K562 (cell line): ENCODE results near the gene MOB1B. TPM values are rescaled to one million over a fixed set of nuclear protein-coding genes. Genes with fewer than 3 reads are reported as not detected.
A peak's percentile ranks its signal among the peaks of the same experiment; 100 is the strongest.

Source experiments
- ATAC-seq: fragments of 200-7000 bp; cut with Tn5 transposase; 3 replicates; pipeline ENCODE4 v1.9.1; 2020; ENCODE audit warnings: moderate library complexity
- BruUV-seq: library from RNA; stranded (reverse); fragments of 400-500 nt; replicated peaks from 2 replicates; lab custom pipeline; 2021; lab: Mats Ljungman, UMichigan
- CTCF ChIA-PET: fragments of 300-600 bp; formaldehyde crosslinking; extraction: SDS; loops from one replicate; lab custom pipeline; 2021; ENCODE audit warnings: low intra/inter-chr PET ratio; lab: Yijun Ruan, JAX
- POLR2A ChIA-PET: fragments of 300-600, 350-650 bp; sonication (Branson Sonifier 250); formaldehyde crosslinking; extraction: SDS; loops from one replicate; lab custom pipeline; 2021; ENCODE audit warnings: antibody characterized with exemption, inconsistent platforms; lab: Yijun Ruan, JAX
- DNase-seq, 4 experiments: peaks; one replicate each; pipeline versions ENCODE4 v3.0.0 to v3.0.0-alpha.2; 2011 to 2018; ENCODE audit warnings: low spot score in 3 of 4, mixed read lengths in 3 of 4; ENCODE audit errors: extremely low read depth in 1 of 4
- FAIRE-seq: peaks from 2 replicates; lab custom pipeline; 2011; peaks lifted over from hg19 to GRCh38; lab: Jason Lieb, UNC
- H2AFZ ChIP-seq: 2 replicates; pipeline ENCODE4 v1.6.0; 2011; ENCODE audit warnings: low read depth, low read length, control low read depth, inconsistent platforms
- H3K27ac ChIP-seq: fragments of 200-600 bp; 3 replicates; pipeline ENCODE4 v1.8.0; 2011; ENCODE audit warnings: low read depth, mild to moderate bottlenecking, control low read depth, inconsistent platforms, low read length, moderate library complexity, mixed read lengths; ENCODE audit errors: extremely low read depth
- H3K27me3 ChIP-seq, 2 experiments: fragments of 300-600 bp in 1 of 2; 2 replicates in 1 of 2; 3 replicates in 1 of 2; pipeline versions ENCODE4 v1.6.0 to v1.8.0; 2011; ENCODE audit warnings: inconsistent platforms in 2 of 2, low read length in 2 of 2, mild to moderate bottlenecking in 1 of 2, mixed read lengths in 1 of 2, moderate library complexity in 1 of 2; ENCODE audit not compliant: control insufficient read depth in 2 of 2, insufficient read depth in 2 of 2
- H3K36me3 ChIP-seq: fragments of 300-600 bp; 3 replicates; pipeline ENCODE4 v1.8.0; 2011; ENCODE audit warnings: mild to moderate bottlenecking, low read length, inconsistent platforms; ENCODE audit not compliant: control insufficient read depth, insufficient read depth
- H3K4me1 ChIP-seq, 2 experiments: fragments of 200-600 bp in 1 of 2; replicated peaks in 1 of 2; 2 replicates in 1 of 2; 3 replicates in 1 of 2; pipeline versions ENCODE4 v1.5.1 to v1.8.0; 2011; ENCODE audit warnings: inconsistent platforms in 2 of 2, low read length in 2 of 2, mild to moderate bottlenecking in 1 of 2, mixed read lengths in 1 of 2, moderate library complexity in 1 of 2; ENCODE audit not compliant: control insufficient read depth in 2 of 2, insufficient read depth in 2 of 2
- H3K4me2 ChIP-seq: 2 replicates; pipeline ENCODE4 v1.6.1; 2011; ENCODE audit warnings: low read length, control low read depth, inconsistent platforms, mixed read lengths; ENCODE audit not compliant: insufficient read depth
- H3K4me3 ChIP-seq: fragments of 200-600 bp; sonication (generic), shearing (Covaris generic); 2 replicates; pipeline ENCODE4 v1.5.1; 2016; ENCODE audit warnings: control low read depth, inconsistent platforms
- H3K79me2 ChIP-seq: fragments of 200-600 bp; 3 replicates; pipeline ENCODE4 v1.8.0; 2011; ENCODE audit warnings: low read length, inconsistent platforms; ENCODE audit not compliant: control insufficient read depth, insufficient read depth
- H3K9ac ChIP-seq, 2 experiments: 2 replicates each; pipeline versions ENCODE4 v1.6.0 to v1.6.1; 2011; ENCODE audit warnings: low read depth in 2 of 2, low read length in 2 of 2, control low read depth in 1 of 2, inconsistent platforms in 1 of 2, mild to moderate bottlenecking in 1 of 2, mixed read lengths in 1 of 2; ENCODE audit not compliant: insufficient read depth in 1 of 2
- H3K9me1 ChIP-seq: one replicate; pipeline ENCODE4 v1.6.0; 2011; ENCODE audit warnings: inconsistent platforms, mild to moderate bottlenecking, low read length, moderate library complexity; ENCODE audit not compliant: control insufficient read depth, insufficient read depth
- H3K9me3 ChIP-seq: replicated peaks from 2 replicates; pipeline ENCODE4 v1.5.1; 2011; ENCODE audit warnings: low read depth, low read length, inconsistent platforms; ENCODE audit not compliant: control insufficient read depth, insufficient read depth
- H4K20me1 ChIP-seq: replicated peaks from 2 replicates; pipeline ENCODE4 v1.6.1; 2011; ENCODE audit warnings: low read length, inconsistent platforms, mixed read lengths; ENCODE audit not compliant: control insufficient read depth, insufficient read depth
- KLF1 ChIP-seq: fragments of 450-650 bp; IDR thresholded peaks from 2 replicates; pipeline ENCODE4 v1.6.1; 2016; ENCODE audit warnings: missing genetic modification characterization, missing compliant biosample characterization
- WGBS: fragments of 100-300 bp; shearing (Covaris generic); methylation state at CpG from one replicate; pipeline ENCODE4 v1.1.6; 2016; ENCODE audit warnings: low coverage, mixed read lengths; ENCODE audit not compliant: insufficient coverage; ENCODE audit errors: missing lambda C conversion rate; 5-methylcytosine and 5-hydroxymethylcytosine counted together
- in situ Hi-C: fragments of 300-500 bp; cut with MboI; formaldehyde crosslinking; loops from 4 replicates; pipeline ENCODE4 v1.15.0; 2018; ENCODE audit warnings: inconsistent platforms, mixed read lengths
- intact Hi-C: fragments of 100-400 bp; cut with micrococcal nuclease; formaldehyde crosslinking; loops from 2 replicates; pipeline ENCODE4 v1.14.2; 2022
- polyA plus RNA-seq, 8 experiments: library from polyadenylated mRNA; depleted of rRNA in 4 of 8; stranded (reverse) in 5 of 8; unstranded in 3 of 8; fragments of >200 nt; fragmentation: Nextera tagmentation in 2 of 8; fragmentation: Illumina TruSeq in 1 of 8; extraction: Ambion mirVana in 2 of 8; extraction: Trizol in 1 of 8; gene quantifications; 2 replicates each; pipeline versions ENCODE4 v1.2.1 to v1.2.3, GENCODE V29; 2011 to 2014; ENCODE audit warnings: inconsistent platforms in 1 of 8, missing spikeins in 1 of 8
- total RNA-seq, 7 experiments: library from RNA; depleted of rRNA in 6 of 7; stranded (reverse); fragments of >200 nt in 6 of 7; fragmentation: Illumina TruSeq in 2 of 7; extraction: Trizol in 2 of 7; gene quantifications; 2 replicates each; pipeline versions ENCODE4 v1.2.1 to v1.2.3, GENCODE V29; 2011 to 2021; ENCODE audit warnings: low replicate concordance in 1 of 7
- TF ChIP-seq, protein P1 (sequence below): sonication (generic); formaldehyde crosslinking; IDR thresholded peaks from 2 replicates; pipeline ENCODE4 v1.8.0; 2022; ENCODE audit warnings: missing genetic modification reagents, mild to moderate bottlenecking, borderline replicate concordance

Gene MOB1B
- total and polyA plus RNA-seq, 9 of the 15 experiments (the other 6 are each of a cell fraction or from before 2014, with no cell fraction given): 8.4 to 37.8 (median 19.0) TPM

DNA sequence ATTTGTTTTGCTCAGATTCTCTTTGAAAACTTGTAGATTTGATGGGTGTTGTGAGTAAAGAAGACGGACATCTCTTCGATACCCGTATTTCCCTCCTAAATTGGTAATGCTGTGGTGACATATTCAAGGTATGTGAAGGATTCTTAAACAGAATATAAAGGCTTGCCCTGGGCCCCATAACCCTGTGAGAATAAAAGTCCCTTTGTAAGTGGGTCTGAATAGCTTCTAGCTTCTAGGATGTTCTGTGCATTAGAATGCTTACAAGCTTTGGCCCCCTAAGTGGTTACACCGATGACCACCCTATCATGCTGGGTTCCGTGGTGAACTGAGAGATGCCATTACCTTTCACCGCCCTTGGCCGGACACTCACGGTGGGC, 574 bp upstream of the MOB1B start:
- ATAC-seq (no peak), FAIRE-seq (no peak), DNase-seq (no peak)
- H3K9ac ChIP-seq: peak overlapping the region; percentile 95 to 97
- H3K4me3 ChIP-seq: peak overlapping the region; percentile 82
- peak overlapping the region; percentile 98 for H3K4me2 ChIP-seq
- H3K4me1 ChIP-seq: peaks cover 22 to 25% of the 10 kb centered on the region in 2 experiments; a peak in 4 of 5 replicates
- TSS peak; percentile 90 for BruUV-seq
- POLR2A ChIA-PET: interaction anchor here (0.6 to 2.3 kb wide), 8 partner anchors 10 to 284 kb away, joined by 3 to 16 read pairs (median 3); partner anchors contain the start of gene DCK
- in situ Hi-C loops: loop anchor here (25.0 kb wide), 1 partner anchor 1386 kb away; no protein-coding TSS in a partner anchor
- H2AFZ ChIP-seq: peak overlapping the region; percentile 98
- CTCF ChIA-PET: no interaction called here
- WGBS: 31% methylated on average over 8 of the region's 8 CpGs
- intact Hi-C loops: loop anchor here (5.0 kb wide), 3 partner anchors 36 to 194 kb away; no protein-coding TSS in a partner anchor
- peaks cover 47% of the 10 kb centered on the region for H3K79me2 ChIP-seq
- H3K27me3 ChIP-seq: no peaks in the 10 kb centered on the region
- H3K36me3 ChIP-seq: peaks cover 21% of the 10 kb centered on the region
- no peaks in the 10 kb centered on the region for H3K9me1 ChIP-seq
- TF ChIP-seq KLF1 (tag): no peak
- TF ChIP-seq, protein P1, sequence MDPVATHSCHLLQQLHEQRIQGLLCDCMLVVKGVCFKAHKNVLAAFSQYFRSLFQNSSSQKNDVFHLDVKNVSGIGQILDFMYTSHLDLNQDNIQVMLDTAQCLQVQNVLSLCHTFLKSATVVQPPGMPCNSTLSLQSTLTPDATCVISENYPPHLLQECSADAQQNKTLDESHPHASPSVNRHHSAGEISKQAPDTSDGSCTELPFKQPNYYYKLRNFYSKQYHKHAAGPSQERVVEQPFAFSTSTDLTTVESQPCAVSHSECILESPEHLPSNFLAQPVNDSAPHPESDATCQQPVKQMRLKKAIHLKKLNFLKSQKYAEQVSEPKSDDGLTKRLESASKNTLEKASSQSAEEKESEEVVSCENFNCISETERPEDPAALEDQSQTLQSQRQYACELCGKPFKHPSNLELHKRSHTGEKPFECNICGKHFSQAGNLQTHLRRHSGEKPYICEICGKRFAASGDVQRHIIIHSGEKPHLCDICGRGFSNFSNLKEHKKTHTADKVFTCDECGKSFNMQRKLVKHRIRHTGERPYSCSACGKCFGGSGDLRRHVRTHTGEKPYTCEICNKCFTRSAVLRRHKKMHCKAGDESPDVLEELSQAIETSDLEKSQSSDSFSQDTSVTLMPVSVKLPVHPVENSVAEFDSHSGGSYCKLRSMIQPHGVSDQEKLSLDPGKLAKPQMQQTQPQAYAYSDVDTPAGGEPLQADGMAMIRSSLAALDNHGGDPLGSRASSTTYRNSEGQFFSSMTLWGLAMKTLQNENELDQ (CRISPR knock-in tag): no peak
- H3K9me3 ChIP-seq: no peaks in the 10 kb centered on the region; the same call in 1 of the 2 replicates
- peaks cover 5% of the 10 kb centered on the region; the same call in 1 of the 2 replicates for H4K20me1 ChIP-seq
- peak overlapping the region; percentile 94 for H3K27ac ChIP-seq
